BE2C (cell line): ENCODE measurements around the gene MR1.

Source experiments
- DNase-seq: peaks from one replicate; pipeline ENCODE4 v3.0.0-alpha.2; 2020
- H3K27me3 ChIP-seq: fragments of 250-450 bp; sonication (Bioruptor Pico); 2 replicates; pipeline ENCODE4 v1.5.1; 2020; ENCODE audit warnings: mild to moderate bottlenecking
- H3K36me3 ChIP-seq: fragments of 250-450 bp; sonication (Bioruptor Pico); 2 replicates; pipeline ENCODE4 v1.5.1; 2020; ENCODE audit warnings: mild to moderate bottlenecking
- H3K4me1 ChIP-seq: fragments of 250-450 bp; sonication (Bioruptor Pico); 2 replicates; pipeline ENCODE4 v1.5.1; 2020
- H3K4me3 ChIP-seq: 2 replicates; pipeline ENCODE4 v1.5.1; 2011; ENCODE audit warnings: low read depth, low read length
- H3K9me3 ChIP-seq: fragments of 250-450 bp; sonication (Bioruptor Pico); 2 replicates; pipeline ENCODE4 v1.5.1; 2020
- CTCF ChIP-seq: IDR thresholded peaks from 2 replicates; pipeline ENCODE4 v1.5.1; 2012; ENCODE audit warnings: mild to moderate bottlenecking, low read depth, low read length

Gene MR1

GRCh38 chr1:181002582-181003172 is 31.1 kb upstream of the MR1 start:
- H3K9me3 ChIP-seq, result no peaks in the 10 kb centered on the region
- no peak for TF ChIP-seq CTCF
- H3K27me3 ChIP-seq, result no peaks in the 10 kb centered on the region
- peaks cover 42% of the 10 kb centered on the region for H3K36me3 ChIP-seq
- H3K4me1 ChIP-seq, result no peaks in the 10 kb centered on the region
- DNase-seq, result no peak
- H3K4me3 ChIP-seq, result no peak overlapping the region

GRCh38 chr1:181010789-181011188 is 23.0 kb upstream of the MR1 start:
- no peaks in the 10 kb centered on the region for H3K4me1 ChIP-seq
- H3K36me3 ChIP-seq, result no peaks in the 10 kb centered on the region
- H3K4me3 ChIP-seq, result no peak overlapping the region
- no peak for TF ChIP-seq CTCF
- no peak for DNase-seq
- no peaks in the 10 kb centered on the region for H3K27me3 ChIP-seq
- no peaks in the 10 kb centered on the region for H3K9me3 ChIP-seq

- no peak for TF ChIP-seq CTCF
- no peaks in the 10 kb centered on the region for H3K36me3 ChIP-seq
- no peaks in the 10 kb centered on the region for H3K27me3 ChIP-seq
- no peaks in the 10 kb centered on the region for H3K4me1 ChIP-seq
- no peaks in the 10 kb centered on the region for H3K9me3 ChIP-seq
- no peak overlapping the region for H3K4me3 ChIP-seq
- no peak for DNase-seq
Measured at GRCh38 chr1:181011301-181012202, 22.2 kb upstream of the MR1 start.

- H3K9me3 ChIP-seq, result no peaks in the 10 kb centered on the region
- TF ChIP-seq CTCF, result no peak
- DNase-seq, result no peak
- H3K4me3 ChIP-seq, result no peak overlapping the region
- no peaks in the 10 kb centered on the region for H3K27me3 ChIP-seq
- no peaks in the 10 kb centered on the region for H3K4me1 ChIP-seq
- no peaks in the 10 kb centered on the region for H3K36me3 ChIP-seq
Measured at GRCh38 chr1:181012203-181012745, 21.5 kb upstream of the MR1 start.

- TF ChIP-seq CTCF, result no peak
- Histone ChIP-seq H3K36me3 (peaks cover 2% of the 10 kb centered on the region; the same call in 1 of the 2 replicates), H3K9me3 (no peaks in the 10 kb centered on the region), H3K27me3 (no peaks in the 10 kb centered on the region), H3K4me3 (no peak overlapping the region), H3K4me1 (no peaks in the 10 kb centered on the region)
- no peak for DNase-seq
Measured at GRCh38 chr1:181013144-181013543, 20.6 kb upstream of the MR1 start.
